ENCODE data around the gene RBM20. TPM values are rescaled to one million over a fixed set of nuclear protein-coding genes. Genes with fewer than 3 reads are reported as not detected.
"Not testable (repeated sequence)": the region's sequence is repeated elsewhere in the genome, so short reads cannot be mapped to it uniquely, and the experiment has no call there.

The RBM20 gene
- total and polyA plus RNA-seq, 2 donors from 2014 or later: 0.88 to 2.1 TPM

GRCh38 chr10:110725801-110726630 is 81.9 kb downstream of the RBM20 start:
- FAIRE-seq: no peak
- intact Hi-C loops (cut with DNase I): no loop called here
- Histone ChIP-seq H3K36me3 (ENCODE audit: control insufficient read depth in 2 of 3, insufficient read depth in 3 of 3, low read length in 3 of 3) (no peaks in the 10 kb centered on the region), H3K9ac (ENCODE audit: low read length in 3 of 3) (no peak overlapping the region), H3K9me3 (ENCODE audit: control insufficient read depth in 2 of 3, insufficient read depth in 1 of 3, low read length in 3 of 3) (no peaks in the 10 kb centered on the region), H3K4me1 (ENCODE audit: control insufficient read depth in 2 of 3, insufficient read depth in 2 of 3, low read depth in 1 of 3, low read length in 3 of 3) (peaks cover 0 to 4% (median 0%) of the 10 kb centered on the region in 3 donors), H3K27ac (ENCODE audit: low read depth in 2 of 2, low read length in 2 of 2) (no peak overlapping the region), H3K27me3 (ENCODE audit: control insufficient read depth, insufficient read depth, low read length) (no peaks in the 10 kb centered on the region), H3K4me3 (ENCODE audit: low read length in 3 of 3) (no peak overlapping the region)
- DNase-seq: peak in 3 of 5 donors; percentile 47 to 64 (median 50)
- TF ChIP-seq CTCF (IDR thresholded peaks at IDR 0.05; ENCODE audit: borderline replicate concordance, extremely low read depth, insufficient read depth): no peak

GRCh38 chr10:110727785-110728184 is 83.6 kb downstream of the RBM20 start:
- H3K9ac ChIP-seq (ENCODE audit: low read length in 3 of 3); H3K36me3 ChIP-seq (ENCODE audit: control insufficient read depth in 2 of 3, insufficient read depth in 3 of 3, low read length in 3 of 3); FAIRE-seq; H3K4me1 ChIP-seq (ENCODE audit: control insufficient read depth in 2 of 3, insufficient read depth in 2 of 3, low read depth in 1 of 3, low read length in 3 of 3); H3K4me3 ChIP-seq (ENCODE audit: low read length in 3 of 3); H3K27me3 ChIP-seq (ENCODE audit: control insufficient read depth, insufficient read depth, low read length); H3K27ac ChIP-seq (ENCODE audit: low read depth in 2 of 2, low read length in 2 of 2); H3K9me3 ChIP-seq (ENCODE audit: control insufficient read depth in 2 of 3, insufficient read depth in 1 of 3, low read length in 3 of 3); intact Hi-C loops (cut with DNase I); DNase-seq: not testable (repeated sequence)

GRCh38 chr10:110730345-110731050 is 86.4 kb downstream of the RBM20 start:
- H3K27me3 ChIP-seq (ENCODE audit: control insufficient read depth, insufficient read depth, low read length): no peaks in the 10 kb centered on the region
- DNase-seq: no peak

More at GRCh38 chr10:110730345-110731050, 86.4 kb downstream of the RBM20 start:
- intact Hi-C loops (cut with DNase I): no loop called here
- H3K4me3 ChIP-seq (ENCODE audit: low read length in 3 of 3): no peak overlapping the region
- TF ChIP-seq CTCF (IDR thresholded peaks at IDR 0.05; ENCODE audit: borderline replicate concordance, extremely low read depth, insufficient read depth): no peak
- FAIRE-seq: no peak
- no peaks in the 10 kb centered on the region for H3K9me3 ChIP-seq (ENCODE audit: control insufficient read depth in 2 of 3, insufficient read depth in 1 of 3, low read length in 3 of 3)
- no peak overlapping the region for H3K9ac ChIP-seq (ENCODE audit: low read length in 3 of 3)
- H3K36me3 ChIP-seq (ENCODE audit: control insufficient read depth in 2 of 3, insufficient read depth in 3 of 3, low read length in 3 of 3): no peaks in the 10 kb centered on the region
- peaks cover 0 to 9% (median 0%) of the 10 kb centered on the region in 3 donors for H3K4me1 ChIP-seq (ENCODE audit: control insufficient read depth in 2 of 3, insufficient read depth in 2 of 3, low read depth in 1 of 3, low read length in 3 of 3)
- H3K27ac ChIP-seq (ENCODE audit: low read depth in 2 of 2, low read length in 2 of 2): no peak overlapping the region
